ENCODE results near the gene SOCS7. TPM values are rescaled to one million over a fixed set of nuclear protein-coding genes. Genes with fewer than 3 reads are reported as not detected.

Gene SOCS7
- total RNA-seq, 1 experiment from 2014 or later: 31.0 TPM

GRCh38 chr17:38325221-38325851, 26.3 kb upstream of the SOCS7 start:
- DNase-seq (ENCODE audit: low read depth, low spot score): no peak
- H3K27ac ChIP-seq (ENCODE audit: low read length): no peak overlapping the region
- no peaks in the 10 kb centered on the region for H3K4me1 ChIP-seq (ENCODE audit: control insufficient read depth, insufficient read depth, low read length)
- no peak for TF ChIP-seq POLR2AphosphoS5 (IDR thresholded peaks at IDR 0.05; ENCODE audit: low read depth, low read length)
- TF ChIP-seq, protein P1, sequence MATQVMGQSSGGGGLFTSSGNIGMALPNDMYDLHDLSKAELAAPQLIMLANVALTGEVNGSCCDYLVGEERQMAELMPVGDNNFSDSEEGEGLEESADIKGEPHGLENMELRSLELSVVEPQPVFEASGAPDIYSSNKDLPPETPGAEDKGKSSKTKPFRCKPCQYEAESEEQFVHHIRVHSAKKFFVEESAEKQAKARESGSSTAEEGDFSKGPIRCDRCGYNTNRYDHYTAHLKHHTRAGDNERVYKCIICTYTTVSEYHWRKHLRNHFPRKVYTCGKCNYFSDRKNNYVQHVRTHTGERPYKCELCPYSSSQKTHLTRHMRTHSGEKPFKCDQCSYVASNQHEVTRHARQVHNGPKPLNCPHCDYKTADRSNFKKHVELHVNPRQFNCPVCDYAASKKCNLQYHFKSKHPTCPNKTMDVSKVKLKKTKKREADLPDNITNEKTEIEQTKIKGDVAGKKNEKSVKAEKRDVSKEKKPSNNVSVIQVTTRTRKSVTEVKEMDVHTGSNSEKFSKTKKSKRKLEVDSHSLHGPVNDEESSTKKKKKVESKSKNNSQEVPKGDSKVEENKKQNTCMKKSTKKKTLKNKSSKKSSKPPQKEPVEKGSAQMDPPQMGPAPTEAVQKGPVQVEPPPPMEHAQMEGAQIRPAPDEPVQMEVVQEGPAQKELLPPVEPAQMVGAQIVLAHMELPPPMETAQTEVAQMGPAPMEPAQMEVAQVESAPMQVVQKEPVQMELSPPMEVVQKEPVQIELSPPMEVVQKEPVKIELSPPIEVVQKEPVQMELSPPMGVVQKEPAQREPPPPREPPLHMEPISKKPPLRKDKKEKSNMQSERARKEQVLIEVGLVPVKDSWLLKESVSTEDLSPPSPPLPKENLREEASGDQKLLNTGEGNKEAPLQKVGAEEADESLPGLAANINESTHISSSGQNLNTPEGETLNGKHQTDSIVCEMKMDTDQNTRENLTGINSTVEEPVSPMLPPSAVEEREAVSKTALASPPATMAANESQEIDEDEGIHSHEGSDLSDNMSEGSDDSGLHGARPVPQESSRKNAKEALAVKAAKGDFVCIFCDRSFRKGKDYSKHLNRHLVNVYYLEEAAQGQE (IDR thresholded peaks at IDR 0.05; ENCODE audit: insufficient read depth in 1 of 2, low read depth in 2 of 2, low read length in 1 of 2): no peak
- intact Hi-C loops (cut with micrococcal nuclease; ENCODE audit: unreplicated experiment) (no loop called here), in situ Hi-C loops (cut with HindIII; ENCODE audit: low pct_unique_long_range_greater_than_20kb, low sequenced_read_pairs) (no loop called here)
- 0 out of 2 replicates have a peak, but pooled peaks cover 2% of the 10 kb centered on the region for H3K36me3 ChIP-seq (ENCODE audit: control insufficient read depth, insufficient read depth, low read length)
- ChIA-PET POLR2A (no interaction called here), CTCF (no interaction called here)
- no TSS peak for BruUV-seq (replicated peaks)
- no peak overlapping the region for H3K4me3 ChIP-seq (ENCODE audit: low read depth in 2 of 2, low read length in 2 of 2)
- no peak for ATAC-seq
- H3K27me3 ChIP-seq (ENCODE audit: control insufficient read depth, insufficient read depth, low read length): no peaks in the 10 kb centered on the region
- H3K9me3 ChIP-seq (ENCODE audit: control insufficient read depth, insufficient read depth, low read depth, low read length): no peaks in the 10 kb centered on the region

DNA sequence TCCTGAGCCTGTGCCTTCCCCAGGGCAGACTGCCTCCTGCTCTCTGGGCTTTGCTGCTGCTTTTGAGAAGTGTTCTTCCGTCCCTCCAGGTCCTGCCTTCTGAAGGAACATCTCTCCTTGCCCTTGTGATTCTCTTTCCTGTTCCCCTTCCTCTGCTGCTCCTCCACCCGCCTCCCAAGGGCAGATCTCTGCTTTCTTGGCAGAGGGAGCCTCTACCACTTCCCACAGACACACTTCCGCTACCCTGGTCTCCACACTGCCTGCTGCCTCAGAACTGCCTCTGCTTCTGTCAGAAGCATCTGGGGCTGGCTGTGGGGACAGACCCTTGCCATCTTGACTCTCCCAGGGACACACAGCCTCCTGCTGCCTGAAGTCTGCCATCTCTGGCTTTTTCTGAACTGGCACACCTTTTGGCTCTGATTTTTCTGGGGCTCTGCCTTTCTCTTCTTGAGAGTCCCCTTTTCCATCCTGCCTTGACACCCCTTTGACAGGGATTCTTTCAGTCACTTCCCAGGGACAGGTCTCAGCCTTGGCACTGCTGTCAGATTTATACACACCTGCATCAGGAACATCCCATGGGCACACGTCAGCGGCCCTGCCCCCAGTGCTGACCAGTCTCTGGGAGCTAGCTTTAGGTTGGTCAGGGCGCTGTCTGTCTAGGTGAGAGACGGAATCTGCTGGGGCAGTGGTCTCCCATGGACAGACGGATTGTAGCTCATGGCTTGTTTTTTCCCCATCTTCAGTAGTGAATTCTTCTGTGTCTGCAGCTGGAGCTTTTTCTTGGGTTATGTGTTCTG, 24.4 kb upstream of the SOCS7 start:
- BruUV-seq (replicated peaks): no TSS peak
- CTCF ChIA-PET: interaction anchor here (0.8 kb wide), 1 partner anchor 14 kb away, joined by 5 read pairs; no protein-coding TSS in a partner anchor
- in situ Hi-C loops (cut with HindIII; ENCODE audit: low pct_unique_long_range_greater_than_20kb, low sequenced_read_pairs): no loop called here
- POLR2A ChIA-PET: no interaction called here
- intact Hi-C loops (cut with micrococcal nuclease; ENCODE audit: unreplicated experiment): no loop called here
- no peak overlapping the region for H3K27ac ChIP-seq (ENCODE audit: low read length)
- no peak for DNase-seq (ENCODE audit: low read depth, low spot score)
- H3K9me3 ChIP-seq (ENCODE audit: control insufficient read depth, insufficient read depth, low read depth, low read length): no peaks in the 10 kb centered on the region
- no peaks in the 10 kb centered on the region for H3K4me1 ChIP-seq (ENCODE audit: control insufficient read depth, insufficient read depth, low read length)
- TF ChIP-seq, protein P2, sequence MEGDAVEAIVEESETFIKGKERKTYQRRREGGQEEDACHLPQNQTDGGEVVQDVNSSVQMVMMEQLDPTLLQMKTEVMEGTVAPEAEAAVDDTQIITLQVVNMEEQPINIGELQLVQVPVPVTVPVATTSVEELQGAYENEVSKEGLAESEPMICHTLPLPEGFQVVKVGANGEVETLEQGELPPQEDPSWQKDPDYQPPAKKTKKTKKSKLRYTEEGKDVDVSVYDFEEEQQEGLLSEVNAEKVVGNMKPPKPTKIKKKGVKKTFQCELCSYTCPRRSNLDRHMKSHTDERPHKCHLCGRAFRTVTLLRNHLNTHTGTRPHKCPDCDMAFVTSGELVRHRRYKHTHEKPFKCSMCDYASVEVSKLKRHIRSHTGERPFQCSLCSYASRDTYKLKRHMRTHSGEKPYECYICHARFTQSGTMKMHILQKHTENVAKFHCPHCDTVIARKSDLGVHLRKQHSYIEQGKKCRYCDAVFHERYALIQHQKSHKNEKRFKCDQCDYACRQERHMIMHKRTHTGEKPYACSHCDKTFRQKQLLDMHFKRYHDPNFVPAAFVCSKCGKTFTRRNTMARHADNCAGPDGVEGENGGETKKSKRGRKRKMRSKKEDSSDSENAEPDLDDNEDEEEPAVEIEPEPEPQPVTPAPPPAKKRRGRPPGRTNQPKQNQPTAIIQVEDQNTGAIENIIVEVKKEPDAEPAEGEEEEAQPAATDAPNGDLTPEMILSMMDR (IDR thresholded peaks at IDR 0.05): no peak
- TF ChIP-seq SIN3A (IDR thresholded peaks at IDR 0.05; ENCODE audit: borderline replicate concordance, insufficient read depth, low read depth, low read length) (no peak), TCF7L2 (IDR thresholded peaks at IDR 0.05; ENCODE audit: low read depth, low read length) (no peak), POLR2AphosphoS5 (IDR thresholded peaks at IDR 0.05; ENCODE audit: low read depth, low read length) (no peak)
- TF ChIP-seq, protein P1 (IDR thresholded peaks at IDR 0.05; ENCODE audit: insufficient read depth in 1 of 2, low read depth in 2 of 2, low read length in 1 of 2): no peak
- H3K27me3 ChIP-seq (ENCODE audit: control insufficient read depth, insufficient read depth, low read length): no peaks in the 10 kb centered on the region
- no peak overlapping the region for H3K4me3 ChIP-seq (ENCODE audit: low read depth in 2 of 2, low read length in 2 of 2)
- 0 out of 2 replicates have a peak, but pooled peaks cover 2% of the 10 kb centered on the region for H3K36me3 ChIP-seq (ENCODE audit: control insufficient read depth, insufficient read depth, low read length)
- no peak for ATAC-seq

Measured in Panc1 (cell line).